ENCODE measurements around the gene S100A11.

S100A11 gene

DNA sequence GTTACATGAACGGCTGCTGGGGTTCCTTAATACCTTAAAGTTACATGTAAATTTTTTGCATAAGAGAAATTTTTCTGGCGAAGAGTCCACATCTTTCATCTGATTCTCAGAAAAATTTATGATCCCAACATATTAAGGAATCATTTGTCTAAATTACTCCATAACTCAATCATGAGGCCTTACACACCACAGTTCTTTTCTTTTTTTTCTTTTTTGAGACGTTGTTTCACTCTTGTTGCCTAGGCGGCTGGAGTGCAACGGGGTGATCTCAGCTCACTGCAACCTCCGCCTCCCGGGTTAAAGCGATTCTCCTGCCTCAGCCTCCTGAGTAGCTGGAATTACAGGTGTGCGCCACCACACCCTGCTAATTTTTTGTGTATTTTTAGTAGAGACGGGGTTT is 2.1 kb upstream of the S100A11 start:
- DNase-seq = no peak

DNA sequence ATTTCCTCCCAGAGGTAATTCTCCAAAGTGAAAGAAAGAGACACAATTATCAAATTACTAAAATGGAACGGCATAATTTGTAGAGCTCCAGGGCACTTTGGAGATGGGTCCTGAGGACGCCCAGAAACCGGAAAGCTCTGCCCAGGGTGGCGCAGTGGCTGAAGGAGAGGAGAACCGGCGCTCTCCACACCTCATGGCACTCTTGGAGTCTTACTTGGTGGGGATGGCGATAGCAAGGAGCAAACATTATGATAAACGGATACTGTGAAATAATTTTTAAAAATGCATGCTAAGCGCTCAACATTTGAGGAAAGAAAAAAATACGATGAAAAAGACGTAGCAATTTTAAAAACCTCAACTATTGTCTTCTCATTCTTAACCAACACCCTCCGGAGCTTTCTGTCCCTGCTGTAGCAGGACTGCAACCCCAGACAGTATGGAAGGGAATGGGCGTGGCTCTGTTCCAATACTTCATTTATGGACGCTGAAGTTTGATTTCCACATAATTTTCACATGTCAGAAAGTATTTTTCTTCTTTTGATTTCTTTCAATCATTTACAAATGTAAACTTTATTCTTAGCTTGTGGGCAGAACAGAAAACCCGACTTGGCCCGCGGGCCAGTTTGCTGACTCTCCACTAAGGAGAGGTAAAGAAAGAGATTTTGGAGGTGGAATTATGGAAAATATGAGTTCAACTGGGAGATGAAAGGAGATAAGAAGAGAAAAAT is 1.1 kb downstream of the S100A11 start:
- DNase-seq = peak in 1 of 2 experiments; percentile 44

DNA sequence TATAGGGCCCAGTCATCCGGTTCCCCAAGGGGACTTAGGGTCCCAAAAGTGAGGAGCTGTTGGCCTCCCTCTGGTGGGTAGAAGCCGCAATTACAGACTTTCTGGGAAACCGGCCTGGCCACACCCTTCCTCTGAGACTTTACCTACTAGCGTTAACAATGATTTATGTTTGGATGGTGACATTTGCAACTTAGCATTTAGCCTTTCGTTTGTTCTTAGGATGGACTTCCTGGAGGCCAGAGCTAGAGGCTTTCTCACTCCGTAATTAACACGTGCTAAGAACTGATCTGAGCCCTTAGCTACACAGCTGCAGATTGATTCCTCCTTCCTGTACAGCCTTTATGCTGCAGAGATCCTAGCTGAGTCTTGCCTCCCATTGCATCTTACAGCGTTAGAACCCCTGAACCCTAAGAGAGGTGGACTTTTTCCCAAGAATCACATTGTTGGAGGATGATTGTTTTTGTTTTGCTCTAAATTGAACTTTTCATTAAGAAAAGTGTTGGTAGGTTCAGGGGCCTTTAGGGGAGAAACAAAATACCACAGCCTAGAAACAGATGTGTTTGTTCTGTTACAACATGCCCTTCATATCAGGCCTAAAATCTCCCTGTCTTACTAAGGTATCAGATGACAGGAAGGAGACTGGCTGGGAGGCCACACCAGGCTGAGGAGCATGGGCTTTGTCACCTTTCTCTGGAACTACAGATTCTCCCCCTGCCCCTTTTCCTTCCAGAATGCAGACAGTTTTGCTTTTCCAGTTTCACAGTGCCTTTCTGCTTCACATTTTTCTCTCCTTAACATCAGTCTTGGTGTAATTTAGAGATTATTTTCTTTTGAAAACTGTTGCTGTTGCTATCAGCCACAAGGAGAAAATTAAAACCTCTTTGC is 1.9 kb downstream of the S100A11 start:
- DNase-seq = peak; percentile 32 to 67

DNA sequence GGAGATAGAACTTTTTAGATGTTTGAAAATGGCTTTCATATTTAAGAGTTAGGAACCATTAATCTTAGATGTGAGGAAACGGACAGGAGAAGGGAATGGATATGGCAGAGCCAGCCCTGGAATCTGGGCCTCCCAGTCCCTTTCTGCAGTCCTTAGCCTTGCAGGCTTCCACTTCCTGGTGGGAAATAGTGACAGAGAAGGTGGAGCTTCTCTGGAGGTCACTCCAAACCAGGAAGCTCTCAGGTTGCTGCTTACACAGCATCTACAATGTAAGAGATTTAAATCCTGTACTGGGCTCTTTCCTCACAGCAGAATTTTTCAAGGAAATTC is 2.5 kb downstream of the S100A11 start:
- no peak for DNase-seq

DNA sequence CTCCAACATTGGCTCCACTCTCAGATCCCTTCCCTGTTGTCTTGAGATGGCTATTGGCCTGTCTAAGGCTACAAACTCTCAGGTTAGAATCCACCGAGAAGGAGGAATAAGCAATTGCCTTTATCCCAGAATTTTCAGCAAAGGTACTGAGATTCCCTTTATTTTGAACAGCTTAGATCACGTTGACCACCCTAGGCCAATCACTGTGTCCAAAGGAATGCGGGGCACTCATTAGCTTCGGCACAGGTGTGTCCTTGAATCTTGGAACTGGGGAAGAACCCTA is 6.9 kb downstream of the S100A11 start:
- no peak for DNase-seq

DNA sequence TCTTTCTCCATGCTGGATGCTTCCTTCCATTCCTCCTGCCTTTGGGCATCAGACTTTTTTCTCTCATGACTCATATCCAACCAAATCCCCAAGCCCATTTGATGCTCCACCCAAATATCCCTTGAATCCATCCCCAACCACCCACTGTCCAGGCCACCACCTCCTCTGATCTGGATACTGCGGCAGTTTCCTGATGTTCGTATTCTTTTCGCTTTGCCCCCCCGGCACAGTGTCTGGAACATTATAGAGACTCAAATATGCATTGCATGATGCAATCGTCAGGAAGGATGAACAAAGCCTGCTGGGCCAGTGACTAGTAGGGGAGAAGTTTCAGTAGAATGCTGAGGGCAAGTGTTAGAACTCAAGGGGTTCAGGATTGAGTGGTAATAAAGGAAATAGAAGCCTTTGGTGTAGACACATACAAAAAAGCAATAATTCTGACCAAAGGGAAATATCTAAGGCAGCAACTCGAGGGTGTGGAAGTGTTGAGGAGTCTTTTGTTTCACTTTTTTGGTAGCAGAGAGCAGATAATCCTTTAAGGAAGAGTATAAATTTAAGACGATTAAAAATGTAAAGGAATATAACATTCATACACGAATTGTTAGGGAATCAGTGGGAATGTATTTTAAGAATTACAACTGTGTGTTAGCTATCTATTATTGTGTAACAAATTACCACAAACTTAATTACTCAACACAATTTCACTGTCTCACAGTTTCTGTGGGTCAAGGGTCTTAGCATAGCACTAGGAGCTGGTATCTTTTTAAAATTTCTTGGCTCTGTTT is 7.5 kb downstream of the S100A11 start:
- no peak for DNase-seq

DNA sequence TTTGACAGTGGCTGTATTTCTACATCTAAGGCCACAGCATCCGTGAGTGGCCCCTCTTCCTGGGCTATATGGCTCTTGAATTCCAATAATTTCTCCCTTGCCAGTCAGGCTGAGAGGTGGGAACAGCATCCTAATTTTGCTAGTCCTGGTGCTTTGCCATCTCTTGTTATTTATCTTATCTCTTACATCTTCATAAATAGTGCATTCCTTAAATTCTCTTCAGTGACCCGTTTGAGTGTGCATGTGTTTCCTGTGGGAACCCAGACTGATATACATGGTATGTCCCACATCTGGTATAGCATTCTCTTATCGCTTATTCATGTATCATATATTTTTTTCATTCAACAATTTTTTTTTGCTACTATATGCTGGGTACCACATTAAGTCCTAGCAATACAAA is 9.9 kb downstream of the S100A11 start:
- peak in 1 of 2 experiments; percentile 24 for DNase-seq

DNA sequence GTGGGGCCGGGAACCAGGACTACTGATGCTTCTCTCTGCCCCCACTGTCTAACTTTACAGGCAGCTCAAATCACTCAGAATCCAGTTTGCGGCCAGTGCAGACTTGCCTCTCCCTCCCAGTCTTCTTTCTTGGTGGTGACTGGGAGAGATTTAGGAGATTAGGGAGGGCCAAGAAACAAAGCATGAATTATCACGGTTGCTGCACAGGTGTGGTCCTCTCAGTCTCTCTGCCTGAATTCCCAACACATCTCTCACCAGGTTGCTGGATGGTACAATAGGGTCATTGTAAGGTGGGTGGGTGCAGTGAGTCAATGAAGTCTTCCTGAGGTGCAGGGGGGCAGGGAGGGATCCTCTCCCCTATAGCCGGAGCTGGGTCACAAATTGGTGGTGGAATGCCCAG is 12.6 kb downstream of the S100A11 start:
- no peak for DNase-seq

DNA sequence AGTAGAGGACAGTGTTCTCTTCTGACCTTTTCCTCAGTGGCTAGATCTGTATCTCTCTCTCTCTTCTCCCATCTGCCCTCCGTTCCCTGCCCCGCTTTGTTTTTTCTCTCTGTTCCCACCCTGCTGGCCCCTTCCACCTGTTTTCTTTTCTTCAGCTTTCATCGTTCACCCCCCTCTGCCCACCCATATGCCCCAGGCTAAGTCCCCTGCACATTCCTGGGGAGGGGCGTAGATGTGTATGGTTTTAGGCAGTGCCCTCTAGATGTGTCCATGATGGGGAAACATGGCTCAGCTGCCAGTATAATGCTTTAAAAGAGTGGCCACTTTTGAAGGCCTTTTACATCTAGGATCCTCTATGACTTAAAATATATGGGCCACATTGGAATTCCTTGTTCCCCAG is 13.6 kb downstream of the S100A11 start:
- no peak for DNase-seq

DNA sequence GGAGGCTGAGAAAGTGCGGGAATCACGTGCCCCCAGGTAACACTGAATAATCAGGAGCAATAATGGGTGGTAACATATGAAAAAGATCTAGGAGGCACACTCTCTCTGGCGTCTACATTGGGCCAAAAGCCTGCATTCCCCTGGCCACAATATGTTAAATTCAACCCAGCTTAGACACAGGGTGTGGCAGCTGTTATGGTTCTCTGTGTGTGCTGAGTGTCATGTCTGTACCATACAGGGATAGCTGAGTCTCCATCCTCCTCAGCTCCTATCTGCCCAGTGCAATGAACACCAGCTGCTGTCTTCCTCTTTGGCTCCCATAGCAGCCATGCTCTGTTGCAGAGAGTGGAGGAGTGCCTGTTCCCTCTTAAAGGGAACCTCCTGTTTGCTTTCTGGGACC is 14.3 kb downstream of the S100A11 start:
- no peak for DNase-seq

DNA sequence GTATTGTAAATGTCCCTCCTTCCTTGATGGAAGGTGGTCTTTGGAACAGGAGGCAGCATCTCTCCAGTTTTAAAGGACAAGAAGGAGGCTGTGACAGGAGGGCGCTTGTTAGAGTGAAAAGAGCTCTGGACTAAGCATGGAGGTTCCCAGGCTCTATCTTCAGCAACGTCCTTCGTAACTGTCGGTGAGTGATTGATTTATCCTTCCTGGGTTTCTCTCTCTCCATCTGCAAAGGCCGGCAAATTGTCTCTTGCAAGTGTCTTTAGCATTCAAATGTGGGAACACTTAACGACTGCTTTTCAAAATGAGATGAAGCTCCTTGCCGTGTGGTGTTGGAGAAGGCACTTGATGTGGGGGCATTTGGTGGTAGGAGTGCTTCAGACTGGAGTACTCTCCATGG is 15.2 kb downstream of the S100A11 start:
- no peak for DNase-seq

DNA sequence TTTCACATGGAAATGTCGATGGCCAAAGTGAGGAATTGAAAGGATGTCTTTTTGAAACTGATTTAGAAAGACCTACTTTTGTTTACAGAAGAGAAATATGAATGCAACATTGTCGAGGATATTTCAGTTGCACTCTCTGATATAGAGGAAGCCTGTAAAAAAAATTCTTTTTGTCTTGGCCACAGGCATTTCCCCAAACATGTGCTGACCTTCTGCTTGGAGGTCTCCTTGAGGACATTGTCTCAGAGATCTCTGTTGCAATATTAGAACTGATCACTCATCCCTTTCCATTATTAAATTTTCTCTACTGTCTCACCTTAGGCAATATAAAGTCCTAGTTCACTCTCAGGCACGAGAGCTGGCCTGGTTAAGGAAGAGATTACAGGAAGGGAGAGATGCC is 16.0 kb downstream of the S100A11 start:
- no peak for DNase-seq

DNA sequence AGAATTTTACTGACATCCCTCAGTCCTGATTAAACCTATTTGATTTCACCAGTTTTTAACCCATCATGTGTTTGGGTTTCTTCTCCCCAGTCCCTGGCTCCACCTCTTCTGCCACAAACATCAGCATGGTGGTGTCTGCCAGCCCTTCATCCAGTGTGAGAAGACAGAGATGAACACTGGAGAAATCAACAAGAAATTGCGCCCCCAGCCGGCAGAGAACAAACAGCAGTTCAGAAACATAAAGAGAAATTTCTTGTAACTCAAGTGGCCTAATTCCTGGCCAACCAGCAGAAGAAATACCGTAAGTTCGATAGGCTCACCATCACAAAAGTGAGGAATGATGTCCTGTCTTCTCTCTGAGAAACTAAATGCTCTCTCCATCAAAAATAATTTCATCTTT is 18.3 kb downstream of the S100A11 start:
- DNase-seq = peak in 1 of 2 experiments; percentile 1

DNA sequence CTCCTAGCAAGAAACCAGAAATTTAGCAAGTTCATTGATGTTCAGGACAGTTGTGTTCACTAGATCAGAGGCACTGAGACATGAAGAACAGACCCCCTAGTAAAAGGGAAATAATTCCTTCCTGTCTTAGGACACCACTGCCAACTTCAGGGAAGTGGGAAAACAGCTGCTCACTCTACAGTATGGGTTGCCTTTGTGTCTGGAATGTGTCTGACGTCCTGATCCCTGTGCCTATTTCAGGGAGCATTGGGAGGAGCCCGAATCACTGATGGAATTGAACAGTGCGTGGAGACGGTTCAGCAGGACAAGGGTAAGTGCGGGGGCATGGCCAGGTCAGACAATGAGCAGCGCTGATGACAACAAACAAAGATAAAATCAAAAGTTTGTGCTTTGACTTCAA is 21.0 kb downstream of the S100A11 start:
- no peak for DNase-seq

DNA sequence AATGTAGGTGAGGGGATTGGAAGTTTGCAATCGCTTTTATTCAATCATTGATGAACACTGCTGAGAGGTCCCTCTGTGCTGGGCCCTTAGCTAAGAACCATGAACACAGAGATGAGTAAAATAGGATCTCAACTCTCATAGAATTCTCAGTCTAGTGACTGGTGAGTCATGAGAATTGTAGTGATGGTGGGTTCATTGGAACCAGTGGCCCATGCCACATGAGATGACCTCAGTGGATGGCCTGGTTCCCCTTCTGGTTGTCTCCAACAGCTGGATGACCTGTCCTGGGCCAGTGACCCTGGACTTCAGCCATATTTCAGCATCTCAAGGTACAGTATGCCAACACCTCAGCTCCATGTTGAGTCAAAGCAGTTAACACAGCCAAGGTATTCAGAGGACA is 21.9 kb downstream of the S100A11 start:
- DNase-seq = no peak

DNA sequence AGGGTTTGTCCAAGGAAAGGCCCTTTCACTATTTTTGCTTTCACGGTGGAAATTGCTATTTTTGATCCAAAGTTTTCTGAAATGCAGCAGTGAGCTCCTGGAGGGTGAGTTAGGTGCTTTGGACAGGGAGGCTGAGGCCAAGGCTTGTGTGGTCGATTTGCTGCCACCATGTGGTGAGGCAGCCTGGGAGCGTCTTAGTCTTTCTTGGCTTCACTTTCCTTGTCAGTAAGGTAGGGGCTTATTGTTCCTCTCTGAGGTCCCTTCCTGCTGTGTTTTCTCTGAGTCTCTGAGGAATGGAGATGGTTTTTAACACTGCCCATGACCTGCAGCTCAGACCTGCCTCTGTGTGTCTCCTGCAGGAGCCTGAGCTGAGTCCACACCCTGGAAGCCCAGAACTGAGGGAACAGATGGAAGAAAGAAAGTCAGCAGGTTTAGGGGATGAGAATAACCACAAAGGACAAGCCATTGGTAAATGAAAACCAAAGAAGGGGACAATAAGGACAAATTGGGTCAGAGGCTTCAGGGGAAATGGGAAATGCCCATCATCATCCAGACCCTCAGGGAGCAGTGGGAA is 23.1 kb downstream of the S100A11 start:
- DNase-seq = peak in 1 of 2 experiments; percentile 30

DNA sequence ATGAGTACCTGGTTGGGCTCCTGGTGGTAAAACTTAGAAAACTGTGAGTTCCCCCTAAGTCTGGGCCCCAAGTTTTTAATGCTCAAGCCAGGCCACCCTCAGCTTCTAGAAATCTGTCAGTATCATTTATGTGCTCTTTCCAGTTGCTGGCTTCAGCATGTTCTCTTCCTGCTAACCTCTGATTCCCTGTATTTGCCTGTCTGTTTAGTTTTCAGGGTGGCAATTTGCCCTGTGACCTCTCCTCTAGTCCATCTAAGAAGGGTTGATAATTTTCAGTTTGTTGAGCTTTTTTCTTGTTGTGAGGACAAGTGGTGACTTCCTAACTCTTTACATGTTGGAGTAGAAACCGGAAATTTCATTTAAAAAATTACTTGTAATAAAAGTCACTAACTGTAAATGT is 27.1 kb downstream of the S100A11 start:
- no peak for DNase-seq

DNA sequence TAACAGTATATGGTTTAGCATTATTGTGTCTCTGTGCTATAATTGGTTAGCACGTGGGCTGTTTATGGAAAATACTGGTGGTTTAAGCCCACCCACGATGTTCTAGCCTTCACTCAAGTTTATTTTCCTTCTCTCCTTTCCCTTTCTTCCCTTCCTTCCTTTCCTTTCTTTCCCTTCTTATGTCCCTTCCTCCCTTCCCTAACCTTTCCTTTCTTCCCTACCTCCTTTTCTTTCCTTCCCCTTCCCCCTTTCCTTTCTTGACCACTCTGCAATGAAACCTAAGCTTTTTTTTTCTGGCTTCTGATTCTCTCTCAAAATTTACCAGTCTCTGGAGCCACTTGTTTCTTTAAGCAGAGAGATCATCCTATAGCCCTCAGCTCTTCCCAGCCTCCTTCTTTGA is 29.8 kb downstream of the S100A11 start:
- DNase-seq = no peak

DNA sequence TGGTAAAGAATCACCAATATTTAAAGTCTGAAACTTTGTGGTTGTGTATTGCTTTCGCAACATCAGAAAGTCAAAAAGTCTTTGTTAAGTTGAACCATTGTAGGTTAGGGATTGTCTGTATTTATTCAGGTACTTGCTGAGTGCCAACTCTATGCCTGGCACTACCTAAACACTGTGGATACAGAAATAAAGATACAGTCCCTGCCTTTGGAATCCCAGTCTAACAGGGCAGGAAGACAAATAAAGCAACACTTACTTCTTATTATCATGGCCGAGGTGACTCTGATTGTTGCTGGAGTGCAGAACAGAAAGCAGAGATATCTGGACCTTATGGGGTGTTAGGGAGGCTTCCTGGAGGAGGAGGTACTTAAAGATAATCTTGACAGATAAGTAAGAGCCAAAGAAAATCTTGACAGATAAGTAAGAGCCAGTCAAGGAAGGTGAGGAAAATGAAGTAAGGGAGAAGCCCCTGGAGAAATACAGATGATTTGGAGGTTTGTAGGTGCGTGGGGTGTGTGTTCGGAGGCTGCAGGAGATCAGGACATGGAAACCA is 31.4 kb downstream of the S100A11 start:
- no peak for DNase-seq

DNA sequence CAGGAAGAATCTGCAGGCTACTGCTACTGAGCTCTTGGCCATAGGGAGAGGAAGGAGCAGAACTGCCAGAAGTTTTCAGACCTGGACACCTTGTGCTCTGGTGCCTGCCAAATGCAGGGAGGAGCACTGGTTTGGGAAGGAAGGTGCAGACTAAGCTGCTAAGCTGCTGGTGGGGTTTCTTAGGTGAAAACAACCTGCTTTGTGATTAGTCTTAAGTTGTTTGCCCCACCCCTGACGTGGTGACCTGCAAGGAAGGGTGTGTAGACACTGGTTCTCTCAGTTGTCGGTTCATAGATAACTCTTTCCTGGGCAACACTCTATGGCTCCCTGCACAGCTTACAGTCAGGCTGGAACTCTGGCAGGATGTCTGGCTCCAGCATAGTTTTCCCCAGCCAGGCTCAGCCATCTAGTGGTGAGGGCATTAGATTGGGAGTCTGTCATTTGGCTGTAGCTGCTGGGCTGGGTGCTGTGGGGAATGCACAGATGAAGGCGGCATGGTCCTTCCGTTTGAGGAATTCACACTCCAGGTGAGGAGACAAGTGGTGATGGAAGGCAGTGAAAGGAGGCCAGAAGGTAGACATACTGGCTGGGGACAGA is 32.9 kb downstream of the S100A11 start:
- no peak for DNase-seq

DNA sequence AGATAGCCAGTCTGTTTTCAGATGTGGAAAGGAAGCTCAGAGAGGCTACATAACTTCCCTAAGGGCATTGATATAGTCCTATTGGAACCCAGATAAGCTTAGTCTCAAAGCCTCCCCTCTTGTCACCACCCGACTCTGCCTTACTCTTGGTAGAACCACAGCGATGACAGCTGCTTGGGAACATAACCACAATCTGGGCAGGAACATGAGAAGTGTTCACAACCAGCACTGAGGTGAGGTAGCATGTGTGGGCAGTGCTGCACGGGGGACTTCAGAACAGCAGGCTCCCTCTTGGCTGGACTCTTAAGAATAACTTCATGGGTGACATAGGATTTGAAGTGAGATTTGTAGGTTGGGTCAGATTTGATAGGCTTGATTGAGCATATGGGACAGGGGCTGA is 33.8 kb downstream of the S100A11 start:
- no peak for DNase-seq

DNA sequence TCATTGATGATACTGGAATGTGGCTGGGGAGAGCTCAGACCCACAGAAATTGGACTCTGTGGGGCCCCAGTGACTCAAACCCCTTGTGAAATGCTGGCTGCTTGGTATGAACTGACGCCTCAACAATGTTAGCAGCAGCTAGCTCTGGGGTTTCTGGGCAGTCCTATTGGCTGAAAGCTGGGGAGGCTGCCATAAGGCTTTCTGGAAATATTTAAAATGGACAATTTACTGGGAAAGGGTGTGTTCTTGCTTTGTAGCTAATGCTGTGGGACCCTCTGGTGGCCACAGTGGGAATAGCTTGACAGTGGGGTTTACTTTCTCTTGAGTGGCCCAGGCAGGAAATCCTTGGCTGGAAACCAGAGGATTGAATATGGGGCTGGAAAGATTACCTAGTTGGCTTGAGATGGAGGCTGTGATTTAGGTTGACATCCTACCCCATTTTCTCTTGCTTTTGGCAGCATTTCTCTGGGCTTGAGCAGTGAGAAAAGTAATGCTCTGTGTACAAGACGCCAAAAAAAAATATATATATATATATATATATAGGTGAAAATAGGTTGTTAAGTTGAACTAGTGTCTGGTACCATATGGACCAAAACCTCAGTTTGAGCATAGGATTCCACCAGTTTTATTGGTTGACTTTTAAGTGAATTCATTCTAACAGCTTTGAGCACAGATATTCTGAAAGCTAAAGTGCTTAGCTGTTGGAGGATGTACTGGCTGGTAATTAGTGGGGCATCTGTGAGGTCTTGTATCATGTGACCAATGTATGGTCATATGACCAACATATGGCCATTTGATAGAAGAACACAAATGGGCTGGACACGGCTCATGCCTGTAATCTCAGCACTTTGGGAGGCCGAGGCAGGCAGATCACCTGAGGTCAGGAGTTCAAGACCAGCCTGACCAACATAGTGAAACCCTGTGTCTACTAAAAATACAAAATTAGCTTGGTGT is 34.9 kb downstream of the S100A11 start:
- DNase-seq = peak; percentile 18 to 60
